Hippocampal formation (tissue), 2 donors: Measurements from ENCODE around the gene S100A2.
"Not testable (repeated sequence)": the region's sequence is repeated elsewhere in the genome, so short reads cannot be mapped to it uniquely, and the experiment has no call there.

Experiments
- DNase-seq, 2 donors: peaks; one replicate each; lab custom pipeline; 2025; lab: John Stamatoyannopoulos, UW

The S100A2 gene

GRCh38 chr1:153563991-153564390 lies 1.7 kb downstream of the S100A2 start:
- no peak for DNase-seq

GRCh38 chr1:153563483-153563901 lies 2.2 kb downstream of the S100A2 start:
- no peak for DNase-seq

- not testable (repeated sequence) for DNase-seq
These were observed 3.6 kb downstream of the S100A2 start for GRCh38 chr1:153562021-153562420.

- DNase-seq, result no peak
These were observed 4.1 kb downstream of the S100A2 start for GRCh38 chr1:153561466-153561985.

GRCh38 chr1:153560771-153561465 lies 4.7 kb downstream of the S100A2 start:
- no peak for DNase-seq

- no peak for DNase-seq
These were observed 5.4 kb downstream of the S100A2 start for GRCh38 chr1:153560241-153560640.

GRCh38 chr1:153557877-153558276 lies 7.8 kb downstream of the S100A2 start:
- DNase-seq, result no peak

- no peak for DNase-seq
These were observed 9.3 kb downstream of the S100A2 start for GRCh38 chr1:153556348-153556747.

- no peak for DNase-seq
These were observed 11.7 kb downstream of the S100A2 start for GRCh38 chr1:153553830-153554541.

GRCh38 chr1:153553096-153553495 lies 12.5 kb downstream of the S100A2 start:
- no peak for DNase-seq

GRCh38 chr1:153552335-153552734 lies 13.3 kb downstream of the S100A2 start:
- DNase-seq, result no peak

- no peak for DNase-seq
These were observed 14.7 kb downstream of the S100A2 start for GRCh38 chr1:153550827-153551500.

GRCh38 chr1:153550398-153550758 lies 15.3 kb downstream of the S100A2 start:
- no peak for DNase-seq

GRCh38 chr1:153549741-153550397 lies 15.8 kb downstream of the S100A2 start:
- no peak for DNase-seq

GRCh38 chr1:153548722-153549688 lies 16.6 kb downstream of the S100A2 start, which contains the start of gene S100A3:
Gene S100A3 (minus strand): TSS chr1:153549258. CDS start chr1:153548485, 773 bp downstream.
- no peak for DNase-seq

- no peak for DNase-seq
These were observed 17.8 kb downstream of the S100A2 start for GRCh38 chr1:153547560-153548551.

GRCh38 chr1:153546796-153547559 lies 18.7 kb downstream of the S100A2 start:
- no peak for DNase-seq

GRCh38 chr1:153546371-153546770 lies 19.3 kb downstream of the S100A2 start:
- no peak for DNase-seq
